Osteocyte (in vitro differentiated cells): ENCODE results near the gene C15orf39. TPM values are rescaled to one million over a fixed set of nuclear protein-coding genes. Genes with fewer than 3 reads are reported as not detected.

ENCODE experiments used
- DNase-seq: peaks from one replicate; pipeline ENCODE4 v3.0.0; 2021; ENCODE audit warnings: mixed read lengths; ENCODE audit not compliant: unreplicated experiment; ENCODE audit errors: extremely low spot score
- H3K27ac Mint-ChIP-seq: one replicate; pipeline ENCODE4 v1.8.0; 2021; ENCODE audit warnings: mild to moderate bottlenecking, mixed read lengths; ENCODE audit not compliant: unreplicated experiment
- H3K27me3 Mint-ChIP-seq: one replicate; pipeline ENCODE4 v1.8.0; 2021; ENCODE audit warnings: mixed read lengths; ENCODE audit not compliant: unreplicated experiment
- H3K36me3 Mint-ChIP-seq: one replicate; pipeline ENCODE4 v1.8.0; 2021; ENCODE audit warnings: mixed read lengths; ENCODE audit not compliant: unreplicated experiment
- H3K4me1 Mint-ChIP-seq: one replicate; pipeline ENCODE4 v1.8.0; 2021; ENCODE audit warnings: mixed read lengths; ENCODE audit not compliant: unreplicated experiment
- H3K4me3 Mint-ChIP-seq: one replicate; pipeline ENCODE4 v1.8.0; 2021; ENCODE audit warnings: mild to moderate bottlenecking, moderate library complexity, mixed read lengths; ENCODE audit not compliant: unreplicated experiment
- H3K9me3 Mint-ChIP-seq: one replicate; pipeline ENCODE4 v1.8.0; 2021; ENCODE audit warnings: mixed read lengths; ENCODE audit not compliant: unreplicated experiment
- CTCF ChIP-seq: fragments of 200-600 bp; sonication (generic); IDR thresholded peaks from 2 replicates; pipeline ENCODE4 v1.5.0; 2021; ENCODE audit warnings: antibody characterized with exemption, mild to moderate bottlenecking, moderate library complexity
- total RNA-seq: library from RNA; stranded (reverse); gene quantifications from 2 replicates; pipeline ENCODE4 v1.2.1, GENCODE V29; 2021

Gene C15orf39
- total RNA-seq, 1 donor from 2014 or later, result 19.4 TPM

GRCh38 chr15:75178171-75178937 lies 23.3 kb upstream of the C15orf39 start:
- Mint-ChIP-seq H3K9me3 (no peaks in the 10 kb centered on the region), H3K27me3 (peaks cover 3% of the 10 kb centered on the region), H3K4me3 (no peak overlapping the region), H3K27ac (peak overlapping the region; percentile 44), H3K36me3 (no peaks in the 10 kb centered on the region), H3K4me1 (peaks cover 21% of the 10 kb centered on the region)
- TF ChIP-seq CTCF, result no peak
- DNase-seq, result no peak

- Mint-ChIP-seq H3K27me3 (peaks cover 3% of the 10 kb centered on the region), H3K4me3 (no peak overlapping the region), H3K4me1 (peaks cover 21% of the 10 kb centered on the region), H3K27ac (no peak overlapping the region), H3K9me3 (no peaks in the 10 kb centered on the region), H3K36me3 (no peaks in the 10 kb centered on the region)
- no peak for TF ChIP-seq CTCF
- DNase-seq, result no peak
These were observed 22.5 kb upstream of the C15orf39 start for GRCh38 chr15:75178938-75179745.

- no peak for DNase-seq
- Mint-ChIP-seq H3K4me1 (peaks cover 21% of the 10 kb centered on the region), H3K9me3 (no peaks in the 10 kb centered on the region), H3K27me3 (peaks cover 3% of the 10 kb centered on the region), H3K4me3 (no peak overlapping the region), H3K36me3 (no peaks in the 10 kb centered on the region), H3K27ac (no peak overlapping the region)
- no peak for TF ChIP-seq CTCF
These were observed 21.9 kb upstream of the C15orf39 start for GRCh38 chr15:75179746-75180140.

- peaks cover 3% of the 10 kb centered on the region for H3K27me3 Mint-ChIP-seq
- H3K9me3 Mint-ChIP-seq, result no peaks in the 10 kb centered on the region
- TF ChIP-seq CTCF, result no peak
- H3K4me1 Mint-ChIP-seq, result peaks cover 18% of the 10 kb centered on the region
- H3K4me3 Mint-ChIP-seq, result no peak overlapping the region
- no peaks in the 10 kb centered on the region for H3K36me3 Mint-ChIP-seq
- DNase-seq, result no peak
- no peak overlapping the region for H3K27ac Mint-ChIP-seq
These were observed 19.9 kb upstream of the C15orf39 start for GRCh38 chr15:75181780-75182179.
